PFSK-1 (cell line): ENCODE measurements around the gene ERBB4.

Source experiments
- POLR2AphosphoS5 ChIP-seq: IDR thresholded peaks from 2 replicates; pipeline ENCODE4 v1.6.1; 2012; ENCODE audit warnings: low read depth, mild to moderate bottlenecking, control low read depth, low read length, moderate library complexity
- TAF1 ChIP-seq: IDR thresholded peaks from 2 replicates; pipeline ENCODE4 v1.6.1; 2012; ENCODE audit warnings: low read length, control low read depth, borderline replicate concordance; ENCODE audit not compliant: insufficient read depth

- no peak for TF ChIP-seq POLR2AphosphoS5
- no peak for TF ChIP-seq TAF1
Observed at GRCh38 chr2:212424082-212424481, 114.5 kb downstream of the ERBB4 start.
